ENCODE data around the gene FGFBP2. TPM values are rescaled to one million over a fixed set of nuclear protein-coding genes. Genes with fewer than 3 reads are reported as not detected.

Gene FGFBP2
- total RNA-seq, 1 experiment from 2014 or later = not detected

DNA sequence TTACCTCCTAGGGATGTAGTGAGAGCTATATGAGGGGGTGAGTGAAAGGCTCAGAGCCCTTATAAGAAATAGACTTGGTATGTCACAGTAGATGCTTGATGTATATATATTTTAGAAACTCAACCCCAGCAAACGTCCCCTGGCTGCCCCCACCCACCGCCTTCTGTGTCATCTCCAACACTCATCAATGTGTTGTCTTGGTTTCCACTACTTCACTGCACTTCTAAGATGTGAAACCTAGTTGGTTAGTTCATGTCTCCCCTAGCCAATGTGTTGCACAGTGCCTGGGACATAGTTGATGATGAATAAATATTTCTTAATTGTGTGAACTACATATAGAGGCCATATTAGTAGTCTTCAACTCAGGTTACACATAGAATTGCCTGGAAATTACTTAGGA is 4.4 kb downstream of the FGFBP2 start:
- BruUV-seq (replicated peaks) = no TSS peak

DNA sequence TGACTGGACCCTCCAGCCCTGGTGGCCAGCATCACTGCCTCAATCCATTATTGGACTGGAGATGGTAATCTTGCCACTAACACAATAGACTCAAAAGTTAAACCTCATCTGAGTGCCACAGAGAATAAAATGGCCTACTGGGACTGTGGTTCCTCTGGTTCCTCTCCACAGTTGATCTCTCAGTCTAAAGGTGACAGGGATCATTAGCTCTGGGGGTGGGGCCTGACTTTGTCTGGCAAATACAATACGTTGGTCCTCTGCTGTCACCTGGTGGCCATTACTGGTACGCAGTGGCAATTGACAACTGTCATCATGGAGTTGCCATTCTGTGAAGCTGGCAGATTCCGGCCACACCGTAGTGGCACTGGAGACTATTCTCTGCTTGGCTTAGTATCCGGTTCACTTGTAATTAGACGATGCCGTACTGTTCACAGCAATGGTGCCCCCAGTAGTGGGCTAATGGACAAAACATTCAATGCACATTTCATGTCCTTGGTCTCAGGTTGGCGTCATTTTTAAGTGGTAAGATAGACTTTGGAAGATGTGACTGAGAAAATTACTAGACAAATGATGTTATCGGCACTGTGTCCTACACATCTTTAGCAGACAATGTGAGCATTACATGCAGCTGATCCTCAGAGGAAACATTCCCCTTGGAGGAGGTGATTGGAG is 6.7 kb downstream of the FGFBP2 start:
- H4K20me1 ChIP-seq (ENCODE audit: insufficient read depth) = no peaks in the 10 kb centered on the region
- H3K4me3 ChIP-seq = no peak overlapping the region
- H3K27ac ChIP-seq = no peak overlapping the region
- H3K9me2 ChIP-seq (ENCODE audit: insufficient read depth) = no peaks in the 10 kb centered on the region
- intact Hi-C loops (cut with micrococcal nuclease; ENCODE audit: unreplicated experiment) = loop anchor here (1.0 to 5.0 kb wide), 6 partner anchors 44 to 241 kb away; no protein-coding TSS in a partner anchor
- no peak overlapping the region for H3K4me2 ChIP-seq
- no peaks in the 10 kb centered on the region for H3F3A ChIP-seq (ENCODE audit: insufficient read depth, low read depth)
- H3K27me3 ChIP-seq (ENCODE audit: insufficient read depth, low read depth) = no peaks in the 10 kb centered on the region
- peak; percentile 66 to 73 for DNase-seq
- no peaks in the 10 kb centered on the region for H3K36me3 ChIP-seq (ENCODE audit: low read depth)
- BruUV-seq (replicated peaks) = no TSS peak
- ChIA-PET CTCF (interaction anchor here (0.7 to 1.6 kb wide), 6 partner anchors 50 to 477 kb away, joined by 3 to 30 read pairs (median 8); no protein-coding TSS in a partner anchor), POLR2A (ENCODE audit: unreplicated experiment) (interaction anchor here (0.7 kb wide), 1 partner anchor 56 kb away, joined by 5 read pairs; no protein-coding TSS in a partner anchor)
- TF ChIP-seq EZH2 (IDR thresholded peaks at IDR 0.05; ENCODE audit: low read depth) = no peak
- TF ChIP-seq, protein P1, sequence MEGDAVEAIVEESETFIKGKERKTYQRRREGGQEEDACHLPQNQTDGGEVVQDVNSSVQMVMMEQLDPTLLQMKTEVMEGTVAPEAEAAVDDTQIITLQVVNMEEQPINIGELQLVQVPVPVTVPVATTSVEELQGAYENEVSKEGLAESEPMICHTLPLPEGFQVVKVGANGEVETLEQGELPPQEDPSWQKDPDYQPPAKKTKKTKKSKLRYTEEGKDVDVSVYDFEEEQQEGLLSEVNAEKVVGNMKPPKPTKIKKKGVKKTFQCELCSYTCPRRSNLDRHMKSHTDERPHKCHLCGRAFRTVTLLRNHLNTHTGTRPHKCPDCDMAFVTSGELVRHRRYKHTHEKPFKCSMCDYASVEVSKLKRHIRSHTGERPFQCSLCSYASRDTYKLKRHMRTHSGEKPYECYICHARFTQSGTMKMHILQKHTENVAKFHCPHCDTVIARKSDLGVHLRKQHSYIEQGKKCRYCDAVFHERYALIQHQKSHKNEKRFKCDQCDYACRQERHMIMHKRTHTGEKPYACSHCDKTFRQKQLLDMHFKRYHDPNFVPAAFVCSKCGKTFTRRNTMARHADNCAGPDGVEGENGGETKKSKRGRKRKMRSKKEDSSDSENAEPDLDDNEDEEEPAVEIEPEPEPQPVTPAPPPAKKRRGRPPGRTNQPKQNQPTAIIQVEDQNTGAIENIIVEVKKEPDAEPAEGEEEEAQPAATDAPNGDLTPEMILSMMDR (conservative IDR thresholded peaks at IDR 0.05) = peak; percentile 93
- H3K9me3 ChIP-seq (ENCODE audit: insufficient read depth, low read depth) = peaks cover 8% of the 10 kb centered on the region; the same call in 1 of the 2 replicates
- H3K4me1 ChIP-seq (replicated peaks; ENCODE audit: insufficient read depth) = peaks cover 5% of the 10 kb centered on the region; the same call in 1 of the 2 replicates
- H3K79me2 ChIP-seq (ENCODE audit: low read depth) = no peaks in the 10 kb centered on the region
- no peak overlapping the region for H2AFZ ChIP-seq

More for the DNA sequence above, 4.4 kb downstream of the FGFBP2 start:
- no peak for TF ChIP-seq EZH2 (IDR thresholded peaks at IDR 0.05; ENCODE audit: low read depth)
- TF ChIP-seq, protein P1 (conservative IDR thresholded peaks at IDR 0.05) = no peak
- no peak for DNase-seq
- CTCF ChIA-PET = no interaction called here
- Histone ChIP-seq H2AFZ (no peak overlapping the region), H3K4me1 (replicated peaks; ENCODE audit: insufficient read depth) (peaks cover 5% of the 10 kb centered on the region; the same call in 1 of the 2 replicates), H3K27ac (no peak overlapping the region), H3K79me2 (ENCODE audit: low read depth) (no peaks in the 10 kb centered on the region), H3K4me2 (no peak overlapping the region), H3K4me3 (no peak overlapping the region), H3K9me2 (ENCODE audit: insufficient read depth) (no peaks in the 10 kb centered on the region), H3K27me3 (ENCODE audit: insufficient read depth, low read depth) (no peaks in the 10 kb centered on the region), H4K20me1 (ENCODE audit: insufficient read depth) (no peaks in the 10 kb centered on the region), H3F3A (ENCODE audit: insufficient read depth, low read depth) (no peaks in the 10 kb centered on the region), H3K36me3 (ENCODE audit: low read depth) (no peaks in the 10 kb centered on the region), H3K9me3 (ENCODE audit: insufficient read depth, low read depth) (peaks cover 8% of the 10 kb centered on the region; the same call in 1 of the 2 replicates)
- POLR2A ChIA-PET (ENCODE audit: unreplicated experiment) = no interaction called here
- intact Hi-C loops (cut with micrococcal nuclease; ENCODE audit: unreplicated experiment) = loop anchor here (5.0 kb wide), 1 partner anchor 239 kb away; no protein-coding TSS in a partner anchor

DNA sequence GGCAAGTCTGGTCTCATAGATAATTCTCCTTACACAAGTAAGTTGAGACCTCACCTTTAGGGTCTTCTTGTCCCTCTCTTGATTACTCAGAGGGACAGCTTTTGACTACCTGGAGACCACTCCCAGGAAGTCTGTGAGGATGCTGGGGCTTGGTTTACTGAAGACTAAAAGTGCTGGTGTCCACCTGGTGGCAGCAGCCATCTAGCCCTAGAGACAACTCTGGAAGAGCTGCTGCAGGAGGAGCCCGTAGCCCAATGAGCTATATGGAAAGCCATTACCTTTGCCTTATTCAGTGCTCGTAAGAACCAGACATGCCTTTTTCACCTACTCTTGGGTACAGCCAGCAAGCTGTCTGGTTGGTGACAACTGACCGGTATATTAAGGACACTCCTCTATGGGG is 7.3 kb downstream of the FGFBP2 start:
- no peak for DNase-seq
- BruUV-seq (replicated peaks) = no TSS peak
- Histone ChIP-seq H3K36me3 (ENCODE audit: low read depth) (no peaks in the 10 kb centered on the region), H2AFZ (no peak overlapping the region), H3K27me3 (ENCODE audit: insufficient read depth, low read depth) (no peaks in the 10 kb centered on the region), H3K27ac (no peak overlapping the region), H3K4me3 (no peak overlapping the region), H4K20me1 (ENCODE audit: insufficient read depth) (no peaks in the 10 kb centered on the region), H3K79me2 (ENCODE audit: low read depth) (no peaks in the 10 kb centered on the region), H3K4me2 (no peak overlapping the region), H3K9me2 (ENCODE audit: insufficient read depth) (no peaks in the 10 kb centered on the region), H3K9me3 (ENCODE audit: insufficient read depth, low read depth) (peaks cover 8% of the 10 kb centered on the region; the same call in 1 of the 2 replicates), H3F3A (ENCODE audit: insufficient read depth, low read depth) (no peaks in the 10 kb centered on the region), H3K4me1 (replicated peaks; ENCODE audit: insufficient read depth) (peaks cover 5% of the 10 kb centered on the region; the same call in 1 of the 2 replicates)
- TF ChIP-seq EZH2 (IDR thresholded peaks at IDR 0.05; ENCODE audit: low read depth) = no peak
- TF ChIP-seq, protein P1 (conservative IDR thresholded peaks at IDR 0.05) = no peak
- ChIA-PET CTCF (interaction anchor here (0.7 to 1.6 kb wide), 6 partner anchors 50 to 476 kb away, joined by 3 to 30 read pairs (median 8); no protein-coding TSS in a partner anchor), POLR2A (ENCODE audit: unreplicated experiment) (interaction anchor here (0.6 kb wide), 1 partner anchor 1279 kb away, joined by 5 read pairs; no protein-coding TSS in a partner anchor)
- intact Hi-C loops (cut with micrococcal nuclease; ENCODE audit: unreplicated experiment) = loop anchor here (1.0 to 5.0 kb wide), 6 partner anchors 45 to 242 kb away; no protein-coding TSS in a partner anchor

All from PC-9 (cell line).